HG03159 (cell line): Measurements from ENCODE around the gene TSPEAR.
"Not testable (repeated sequence)": the region's sequence is repeated elsewhere in the genome, so short reads cannot be mapped to it uniquely, and the experiment has no call there.

Experiments used
- ATAC-seq: cut with Tn5 transposase; IDR thresholded peaks from one replicate; pipeline ENCODE4 v1.9.1; 2021; ENCODE audit warnings: mild to moderate bottlenecking, moderate library complexity; ENCODE audit not compliant: unreplicated experiment

The TSPEAR gene

GRCh38 chr21:44703731-44704635, 7.4 kb downstream of the TSPEAR start:
- ATAC-seq: no peak

GRCh38 chr21:44702973-44703730, 8.2 kb downstream of the TSPEAR start:
- no peak for ATAC-seq

- no peak for ATAC-seq
These were observed 9.0 kb downstream of the TSPEAR start for GRCh38 chr21:44702111-44702972.

- ATAC-seq: no peak
These were observed 9.8 kb downstream of the TSPEAR start for GRCh38 chr21:44701541-44701940.

GRCh38 chr21:44701023-44701400, 10.4 kb downstream of the TSPEAR start:
- no peak for ATAC-seq

GRCh38 chr21:44700101-44701022, 11.0 kb downstream of the TSPEAR start:
- no peak for ATAC-seq

GRCh38 chr21:44699502-44700001, 11.8 kb downstream of the TSPEAR start:
- no peak for ATAC-seq

GRCh38 chr21:44697811-44698734, 13.3 kb downstream of the TSPEAR start:
- no peak for ATAC-seq

GRCh38 chr21:44697172-44697810, 14.1 kb downstream of the TSPEAR start, which contains the start of gene KRTAP10-12:
Gene KRTAP10-12, plus strand, starts transcription at chr21:44697172. Its CDS starts 30 bp downstream, at chr21:44697202.
- ATAC-seq: not testable (repeated sequence)

- no peak for ATAC-seq
These were observed 14.8 kb downstream of the TSPEAR start for GRCh38 chr21:44696572-44696971.

GRCh38 chr21:44695641-44696040, 15.7 kb downstream of the TSPEAR start:
- ATAC-seq: no peak

GRCh38 chr21:44695184-44695583, 16.2 kb downstream of the TSPEAR start:
- no peak for ATAC-seq

GRCh38 chr21:44694776-44695175, 16.6 kb downstream of the TSPEAR start:
- ATAC-seq: no peak

GRCh38 chr21:44692798-44693512, 18.4 kb downstream of the TSPEAR start:
- ATAC-seq: no peak

- no peak for ATAC-seq
These were observed 19.7 kb downstream of the TSPEAR start for GRCh38 chr21:44691686-44692085.

- not testable (repeated sequence) for ATAC-seq
These were observed 21.6 kb downstream of the TSPEAR start for GRCh38 chr21:44689740-44690139.

- no peak for ATAC-seq
These were observed 23.7 kb downstream of the TSPEAR start for GRCh38 chr21:44687671-44688070.
